Fibroblast of skin of right quadriceps (primary cell): ENCODE data around the gene ITSN2.

Experiments
- DNase-seq: peaks from one replicate; pipeline ENCODE4 v3.0.0-alpha.2; 2013

The ITSN2 gene

GRCh38 chr2:24174851-24175277, 185.5 kb downstream of the ITSN2 start, which contains the start of gene FAM228A:
Gene FAM228A, plus strand, starts transcription at chr2:24175053. Its CDS starts 428 bp downstream, at chr2:24175481.
- no peak for DNase-seq

DNA sequence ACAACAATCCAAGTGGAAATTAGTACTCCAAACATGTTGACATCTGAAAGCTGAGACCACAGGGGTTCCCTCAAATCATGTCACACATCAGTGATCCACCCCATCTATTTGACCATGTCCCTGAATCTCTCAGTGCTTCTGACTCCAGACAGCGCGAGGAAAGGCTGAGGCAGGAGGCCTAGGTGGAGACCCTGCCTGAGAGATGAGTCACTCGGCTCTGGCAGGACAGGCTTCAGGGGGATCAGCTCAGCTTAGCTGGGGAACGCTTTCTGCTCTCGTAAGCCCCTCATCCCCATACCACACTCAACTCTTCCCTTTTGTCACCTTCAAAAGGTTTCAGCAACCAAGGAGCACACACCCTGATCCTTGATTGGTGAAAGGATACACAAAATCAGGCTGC, 191.3 kb downstream of the ITSN2 start:
- no peak for DNase-seq

DNA sequence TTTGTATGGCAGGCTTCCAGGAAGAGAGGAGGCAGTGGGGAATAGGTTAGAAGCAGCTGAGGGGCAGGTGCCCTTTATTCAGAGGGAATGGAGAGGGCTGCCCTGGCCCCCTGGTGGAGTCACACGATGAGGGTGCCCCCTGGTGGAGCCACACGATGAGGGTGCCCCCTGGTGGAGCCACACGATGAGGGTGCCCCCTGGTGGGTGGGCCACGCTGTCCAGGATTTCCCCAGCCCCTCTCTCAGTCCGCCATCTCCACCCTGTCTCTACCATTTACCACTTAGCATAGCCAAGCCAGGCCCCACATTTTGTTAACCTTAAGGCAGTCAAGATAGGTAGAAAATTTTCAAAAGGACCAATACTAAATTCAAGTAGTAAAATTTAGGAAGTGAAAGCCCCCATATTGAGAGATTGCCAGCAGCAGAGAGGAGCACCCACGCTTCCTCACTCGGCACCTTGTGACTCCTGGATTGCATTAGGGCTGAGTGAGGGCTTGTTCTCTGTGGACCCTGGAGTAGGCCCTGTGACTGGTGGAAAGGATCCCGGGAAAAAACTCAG, 195.8 kb downstream of the ITSN2 start:
- no peak for DNase-seq

DNA sequence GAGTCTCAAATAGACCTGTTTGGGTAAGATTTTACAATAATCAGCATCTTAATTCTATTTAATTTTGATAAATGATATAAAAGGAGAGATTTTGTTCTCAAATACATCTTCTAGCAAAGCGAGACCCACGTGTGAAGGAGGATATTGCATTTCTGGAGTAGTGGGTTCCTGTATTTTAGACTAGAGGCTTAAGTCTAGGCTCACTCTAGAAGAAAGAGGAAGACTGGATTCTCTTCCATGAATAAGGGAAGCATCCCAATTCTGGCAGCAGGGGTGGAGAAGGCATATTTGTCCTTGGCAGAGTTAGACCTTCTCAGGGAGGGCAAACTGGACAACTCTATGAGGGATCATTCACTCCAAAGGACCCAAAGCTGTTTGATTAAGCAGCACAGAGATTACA, 196.7 kb downstream of the ITSN2 start:
- no peak for DNase-seq

DNA sequence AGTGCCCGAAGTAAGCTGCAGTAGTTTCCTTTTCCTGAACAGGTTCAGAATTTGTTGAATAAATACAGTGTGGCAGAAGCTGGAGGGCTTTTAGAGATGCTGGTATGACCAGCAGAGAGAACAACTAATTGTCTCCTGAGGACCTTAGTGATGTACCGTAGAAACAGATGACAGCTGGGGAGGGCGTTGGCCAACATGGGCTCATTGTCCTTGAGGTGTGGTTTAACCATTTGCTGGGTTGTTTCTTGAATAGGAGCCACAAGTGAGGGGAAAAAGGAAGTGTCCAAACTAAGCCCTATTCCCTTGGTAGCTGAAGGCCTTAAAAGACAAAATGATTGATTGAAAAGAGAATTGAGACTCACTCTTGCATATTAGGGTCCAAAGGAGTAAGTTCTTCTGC, 197.2 kb downstream of the ITSN2 start:
- DNase-seq = no peak

DNA sequence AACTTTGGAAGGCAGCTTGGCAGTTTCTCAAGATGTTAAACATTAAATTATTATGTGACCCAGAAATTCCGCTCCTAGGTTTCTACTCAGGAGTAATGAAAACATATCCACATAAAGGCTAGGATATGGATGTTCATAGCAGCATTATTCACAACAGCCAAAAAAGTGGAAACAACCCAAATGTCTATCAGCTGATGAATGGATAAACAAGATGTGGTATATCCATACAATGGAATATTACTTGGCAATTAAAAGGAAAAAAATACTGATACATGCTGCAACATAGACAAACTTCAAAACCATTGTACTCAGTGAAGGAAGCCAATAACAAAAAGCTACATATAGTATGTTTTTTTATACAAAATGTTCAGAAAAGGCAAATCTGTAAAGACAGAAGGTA, 197.8 kb downstream of the ITSN2 start:
- DNase-seq = no peak

GRCh38 chr2:24160761-24161160, 199.6 kb downstream of the ITSN2 start:
- DNase-seq = no peak

DNA sequence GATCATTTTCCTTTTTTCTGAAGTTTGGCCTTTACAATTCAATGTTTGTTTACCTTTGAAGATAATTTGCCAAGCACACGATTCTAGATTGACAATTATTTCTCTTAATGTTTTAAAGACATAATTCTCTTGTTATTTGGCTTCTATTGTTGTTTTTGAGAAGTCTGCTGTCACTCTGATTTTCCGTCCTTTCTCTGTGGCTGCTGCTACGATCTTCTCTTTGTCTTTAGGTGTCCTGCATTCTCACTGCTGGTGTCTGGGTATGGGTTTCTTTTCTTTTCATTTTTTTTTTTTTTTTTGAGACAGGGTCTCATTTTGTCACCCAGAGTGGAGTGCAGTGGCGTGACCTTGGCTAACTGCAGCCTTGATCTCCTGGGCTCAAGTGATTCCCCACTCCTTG, 200.6 kb downstream of the ITSN2 start:
- no peak for DNase-seq

DNA sequence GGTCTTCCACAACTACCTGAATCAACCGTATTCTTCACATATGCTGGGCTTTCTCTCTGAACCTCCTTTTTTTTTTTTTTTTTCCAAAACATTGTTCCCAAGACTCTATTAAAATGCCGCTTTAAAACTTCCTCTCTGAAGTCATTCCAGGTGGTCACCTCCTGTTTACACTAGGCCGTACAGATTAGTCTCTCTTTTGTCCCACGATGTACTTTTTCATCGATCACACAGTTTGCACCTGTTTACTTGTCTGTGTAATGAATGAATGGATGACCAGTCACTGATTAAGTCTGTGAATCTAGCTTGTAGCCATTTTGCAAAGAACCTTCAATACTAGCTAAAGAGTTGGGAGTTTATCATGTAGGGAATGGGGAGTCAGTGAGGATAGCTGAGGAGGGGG, 202.2 kb downstream of the ITSN2 start:
- DNase-seq = no peak

DNA sequence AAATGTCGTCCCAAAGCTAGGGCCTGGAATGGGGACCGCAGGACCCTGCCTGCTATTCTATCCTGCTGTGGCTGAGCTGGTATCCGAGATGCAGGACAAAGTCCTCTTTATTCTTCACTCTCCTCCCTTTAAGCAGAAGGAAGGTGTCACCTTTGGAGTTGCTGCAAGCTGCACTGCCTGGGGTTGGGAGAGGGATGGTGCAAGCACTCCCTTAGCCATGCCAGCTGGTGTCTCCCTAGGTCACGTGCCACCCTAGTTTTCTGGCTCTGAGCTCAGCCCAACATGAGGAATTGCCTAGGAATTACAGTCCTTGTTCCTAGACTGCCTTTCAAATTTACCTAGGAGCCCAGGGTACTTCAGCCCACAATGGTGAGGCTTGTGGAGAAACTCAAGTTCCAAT, 206.9 kb downstream of the ITSN2 start:
- no peak for DNase-seq
